OCI-LY7 (cell line): Measurements from ENCODE around the gene GALNT17. TPM values are rescaled to one million over a fixed set of nuclear protein-coding genes. Genes with fewer than 3 reads are reported as not detected.

Experiments used
- BruUV-seq: library from RNA; stranded (reverse); fragments of 400-500 nt; replicated peaks from 2 replicates; lab custom pipeline; 2021; lab: Mats Ljungman, UMichigan
- CTCF ChIA-PET: fragments of 300-600 bp; sonication (Branson Sonifier 250); formaldehyde crosslinking; loops from one replicate; lab custom pipeline; 2022; ENCODE audit warnings: antibody characterized with exemption; ENCODE audit not compliant: unreplicated experiment; lab: Charles Lee
- POLR2A ChIA-PET: fragments of 300-600 bp; sonication (Branson Sonifier 250); formaldehyde crosslinking; loops from one replicate; lab custom pipeline; 2022; ENCODE audit warnings: antibody characterized with exemption; lab: Charles Lee
- DNase-seq: peaks from one replicate; pipeline ENCODE4 v3.0.0-alpha.2; 2015; ENCODE audit warnings: low spot score
- H2AFZ ChIP-seq: fragments of 200-600 bp; sonication (generic), shearing (Covaris generic); 2 replicates; pipeline ENCODE4 v1.6.1; 2014; ENCODE audit warnings: mild to moderate bottlenecking, antibody characterized with exemption, low read length, moderate library complexity
- H3K27ac ChIP-seq: fragments of 200-600 bp; sonication (generic); 2 replicates; pipeline ENCODE4 v1.5.1; 2014; ENCODE audit warnings: mixed run types, low read depth, mild to moderate bottlenecking, moderate library complexity, low read length, inconsistent platforms; ENCODE audit not compliant: poor library complexity, severe bottlenecking
- H3K36me3 ChIP-seq: fragments of 200-600 bp; sonication (generic); 2 replicates; pipeline ENCODE4 v1.6.1; 2014; ENCODE audit warnings: mild to moderate bottlenecking, antibody characterized with exemption, low read length, moderate library complexity, mixed read lengths; ENCODE audit not compliant: insufficient read depth
- H3K4me1 ChIP-seq: fragments of 200-600 bp; sonication (generic); 2 replicates; pipeline ENCODE4 v1.5.1; 2014; ENCODE audit warnings: mild to moderate bottlenecking, low read length; ENCODE audit not compliant: insufficient read depth, poor library complexity, severe bottlenecking
- H3K4me2 ChIP-seq: fragments of 200-600 bp; sonication (generic); 2 replicates; pipeline ENCODE4 v1.6.1; 2014; ENCODE audit warnings: mild to moderate bottlenecking, low read length
- H3K4me3 ChIP-seq: fragments of 200-600 bp; sonication (generic); 2 replicates; pipeline ENCODE4 v1.5.1; 2014; ENCODE audit warnings: mild to moderate bottlenecking, low read depth, low read length; ENCODE audit not compliant: poor library complexity, severe bottlenecking
- H3K79me2 ChIP-seq: fragments of 200-600 bp; sonication (generic); 2 replicates; pipeline ENCODE4 v1.6.1; 2016; ENCODE audit warnings: low read depth, mild to moderate bottlenecking, low read length, moderate library complexity, mixed read lengths; ENCODE audit not compliant: insufficient read depth
- H3K9me2 ChIP-seq: fragments of 200-600 bp; sonication (generic); 2 replicates; pipeline ENCODE4 v1.6.1; 2016; ENCODE audit warnings: mild to moderate bottlenecking, low read length, mixed read lengths; ENCODE audit not compliant: insufficient read depth
- H3K9me3 ChIP-seq: fragments of 200-600 bp; sonication (generic); 2 replicates; pipeline ENCODE4 v1.6.1; 2014; ENCODE audit warnings: mild to moderate bottlenecking, mixed run types, low read length, mixed read lengths
- H4K20me1 ChIP-seq: fragments of 200-600 bp; sonication (generic); 2 replicates; pipeline ENCODE4 v1.6.1; 2014; ENCODE audit warnings: mild to moderate bottlenecking, antibody characterized with exemption, low read length, moderate library complexity, mixed read lengths; ENCODE audit not compliant: insufficient read depth
- EZH2phosphoT487 ChIP-seq: fragments of 200-600 bp; sonication (generic); IDR thresholded peaks from 2 replicates; pipeline ENCODE4 v1.6.1; 2018; ENCODE audit warnings: low read depth, borderline replicate concordance, mild to moderate bottlenecking, mixed run types, antibody characterized with exemption, low read length, moderate library complexity, mixed read lengths
- intact Hi-C: fragments of 100-400 bp; cut with micrococcal nuclease; formaldehyde crosslinking; loops from one replicate; pipeline ENCODE4 v1.10.0; 2022; ENCODE audit not compliant: unreplicated experiment
- total RNA-seq, 2 experiments: library from RNA; depleted of rRNA in 1 of 2; stranded (reverse); fragments of >200 nt in 1 of 2; shearing (Covaris generic) in 1 of 2; gene quantifications; 2 replicates each; pipeline ENCODE4 v1.2.3, GENCODE V29; 2014 to 2022
- TF ChIP-seq, protein P1 (sequence below): fragments of 200-600 bp; sonication (generic); conservative IDR thresholded peaks from 2 replicates; pipeline ENCODE4 v1.5.1; 2014; ENCODE audit warnings: mild to moderate bottlenecking, antibody characterized with exemption, low read length, moderate library complexity, mixed read lengths

Gene GALNT17
- total RNA-seq, 2 experiments from 2014 or later, result not detected

DNA sequence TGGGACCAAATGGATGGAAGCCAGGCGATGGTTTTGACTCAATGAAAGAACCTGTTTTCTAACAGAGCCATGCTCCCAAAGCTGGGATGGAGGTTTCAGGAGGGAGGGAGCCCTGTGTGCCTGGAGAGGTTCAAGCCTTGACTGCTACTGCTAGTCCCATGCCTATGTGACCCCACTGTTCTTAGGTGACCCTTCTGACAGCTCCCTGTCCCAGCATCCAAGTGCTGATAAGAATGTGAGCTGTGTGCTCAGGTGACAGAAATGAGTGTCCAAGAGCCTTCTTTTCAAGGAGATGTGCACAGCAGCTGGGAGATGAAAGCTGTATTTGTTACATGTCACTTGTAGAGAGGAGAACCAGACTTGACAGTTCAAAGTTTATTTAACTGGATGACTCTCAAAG lies 595.4 kb downstream of the GALNT17 start:
- Histone ChIP-seq H3K36me3 (no peaks in the 10 kb centered on the region), H2AFZ (no peak overlapping the region), H3K79me2 (no peaks in the 10 kb centered on the region), H3K27ac (no peak overlapping the region), H3K4me3 (no peak overlapping the region), H3K9me2 (no peaks in the 10 kb centered on the region), H3K4me1 (no peaks in the 10 kb centered on the region), H3K4me2 (no peak overlapping the region), H3K9me3 (no peaks in the 10 kb centered on the region), H4K20me1 (no peaks in the 10 kb centered on the region)
- POLR2A ChIA-PET, result no interaction called here
- BruUV-seq, result no TSS peak
- CTCF ChIA-PET, result no interaction called here
- DNase-seq, result no peak
- intact Hi-C loops, result no loop called here
- TF ChIP-seq, protein P1, sequence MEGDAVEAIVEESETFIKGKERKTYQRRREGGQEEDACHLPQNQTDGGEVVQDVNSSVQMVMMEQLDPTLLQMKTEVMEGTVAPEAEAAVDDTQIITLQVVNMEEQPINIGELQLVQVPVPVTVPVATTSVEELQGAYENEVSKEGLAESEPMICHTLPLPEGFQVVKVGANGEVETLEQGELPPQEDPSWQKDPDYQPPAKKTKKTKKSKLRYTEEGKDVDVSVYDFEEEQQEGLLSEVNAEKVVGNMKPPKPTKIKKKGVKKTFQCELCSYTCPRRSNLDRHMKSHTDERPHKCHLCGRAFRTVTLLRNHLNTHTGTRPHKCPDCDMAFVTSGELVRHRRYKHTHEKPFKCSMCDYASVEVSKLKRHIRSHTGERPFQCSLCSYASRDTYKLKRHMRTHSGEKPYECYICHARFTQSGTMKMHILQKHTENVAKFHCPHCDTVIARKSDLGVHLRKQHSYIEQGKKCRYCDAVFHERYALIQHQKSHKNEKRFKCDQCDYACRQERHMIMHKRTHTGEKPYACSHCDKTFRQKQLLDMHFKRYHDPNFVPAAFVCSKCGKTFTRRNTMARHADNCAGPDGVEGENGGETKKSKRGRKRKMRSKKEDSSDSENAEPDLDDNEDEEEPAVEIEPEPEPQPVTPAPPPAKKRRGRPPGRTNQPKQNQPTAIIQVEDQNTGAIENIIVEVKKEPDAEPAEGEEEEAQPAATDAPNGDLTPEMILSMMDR, result no peak
- no peak for TF ChIP-seq EZH2phosphoT487

GRCh38 chr7:71731740-71732139 lies 599.8 kb downstream of the GALNT17 start:
- H4K20me1 ChIP-seq, result no peaks in the 10 kb centered on the region
- DNase-seq, result no peak
- H3K36me3 ChIP-seq, result no peaks in the 10 kb centered on the region
- no peak overlapping the region for H2AFZ ChIP-seq
- no peaks in the 10 kb centered on the region for H3K9me3 ChIP-seq
- H3K27ac ChIP-seq, result no peak overlapping the region
- CTCF ChIA-PET, result no interaction called here
- H3K4me2 ChIP-seq, result no peak overlapping the region
- TF ChIP-seq EZH2phosphoT487, result no peak
- TF ChIP-seq, protein P1, result no peak
- no peaks in the 10 kb centered on the region for H3K9me2 ChIP-seq
- H3K4me3 ChIP-seq, result no peak overlapping the region
- POLR2A ChIA-PET, result no interaction called here
- no peaks in the 10 kb centered on the region for H3K79me2 ChIP-seq
- BruUV-seq, result no TSS peak
- H3K4me1 ChIP-seq, result no peaks in the 10 kb centered on the region
- intact Hi-C loops, result loop anchor here (1.0 kb wide), 1 partner anchor 874 kb away; no protein-coding TSS in a partner anchor

- H2AFZ ChIP-seq, result no peak overlapping the region
- DNase-seq, result peak; percentile 65
- H3K27ac ChIP-seq, result no peak overlapping the region
- intact Hi-C loops, result no loop called here
- H4K20me1 ChIP-seq, result no peaks in the 10 kb centered on the region
- no peaks in the 10 kb centered on the region for H3K4me1 ChIP-seq
- no peak for TF ChIP-seq EZH2phosphoT487
- TF ChIP-seq, protein P1, result peak; percentile 90
- H3K36me3 ChIP-seq, result no peaks in the 10 kb centered on the region
- no peak overlapping the region for H3K4me3 ChIP-seq
- CTCF ChIA-PET, result interaction anchor here (1.0 kb wide), 2 partner anchors 10 to 904 kb away, joined by 3 to 4 read pairs; no protein-coding TSS in a partner anchor
- H3K9me2 ChIP-seq, result no peaks in the 10 kb centered on the region
- H3K9me3 ChIP-seq, result no peaks in the 10 kb centered on the region
- BruUV-seq, result no TSS peak
- H3K4me2 ChIP-seq, result no peak overlapping the region
- H3K79me2 ChIP-seq, result no peaks in the 10 kb centered on the region
- POLR2A ChIA-PET, result interaction anchor here (0.7 kb wide), 1 partner anchor 1018 kb away, joined by 5 read pairs; no protein-coding TSS in a partner anchor
Measured at GRCh38 chr7:71733107-71733870, 601.3 kb downstream of the GALNT17 start.
